ENCODE data around the gene ECI1. TPM values are rescaled to one million over a fixed set of nuclear protein-coding genes. Genes with fewer than 3 reads are reported as not detected.

Gene ECI1
- total RNA-seq, 1 experiment from 2014 or later, result 95.4 TPM

GRCh38 chr16:2273931-2274330, 22.5 kb upstream of the ECI1 start:
- TF ChIP-seq, protein P1, sequence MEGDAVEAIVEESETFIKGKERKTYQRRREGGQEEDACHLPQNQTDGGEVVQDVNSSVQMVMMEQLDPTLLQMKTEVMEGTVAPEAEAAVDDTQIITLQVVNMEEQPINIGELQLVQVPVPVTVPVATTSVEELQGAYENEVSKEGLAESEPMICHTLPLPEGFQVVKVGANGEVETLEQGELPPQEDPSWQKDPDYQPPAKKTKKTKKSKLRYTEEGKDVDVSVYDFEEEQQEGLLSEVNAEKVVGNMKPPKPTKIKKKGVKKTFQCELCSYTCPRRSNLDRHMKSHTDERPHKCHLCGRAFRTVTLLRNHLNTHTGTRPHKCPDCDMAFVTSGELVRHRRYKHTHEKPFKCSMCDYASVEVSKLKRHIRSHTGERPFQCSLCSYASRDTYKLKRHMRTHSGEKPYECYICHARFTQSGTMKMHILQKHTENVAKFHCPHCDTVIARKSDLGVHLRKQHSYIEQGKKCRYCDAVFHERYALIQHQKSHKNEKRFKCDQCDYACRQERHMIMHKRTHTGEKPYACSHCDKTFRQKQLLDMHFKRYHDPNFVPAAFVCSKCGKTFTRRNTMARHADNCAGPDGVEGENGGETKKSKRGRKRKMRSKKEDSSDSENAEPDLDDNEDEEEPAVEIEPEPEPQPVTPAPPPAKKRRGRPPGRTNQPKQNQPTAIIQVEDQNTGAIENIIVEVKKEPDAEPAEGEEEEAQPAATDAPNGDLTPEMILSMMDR (conservative IDR thresholded peaks at IDR 0.05), result no peak
- no peak overlapping the region for H3K4me2 ChIP-seq (ENCODE audit: insufficient read depth, insufficient read length, low read length)
- Mint-ChIP-seq H3K4me1 (peaks cover 12 to 22% of the 10 kb centered on the region in 2 experiments), H3K9me3 (no peaks in the 10 kb centered on the region), H3K27ac (no peak overlapping the region), H3K4me3 (no peak overlapping the region), H3K27me3 (ENCODE audit: low read depth) (peaks cover 6% of the 10 kb centered on the region; the same call in 1 of the 2 replicates), H3K36me3 (ENCODE audit: insufficient read depth in 1 of 3, low read depth in 3 of 3) (peaks cover 0 to 7% (median 3%) of the 10 kb centered on the region in 3 experiments; a peak in 3 of 7 replicates)
- no peak overlapping the region for H2BK20ac ChIP-seq (ENCODE audit: low read depth, low read length, poor library complexity, severe bottlenecking)
- no peak overlapping the region for H4K5ac ChIP-seq (ENCODE audit: insufficient read length, low read depth, low read length)
- no peak overlapping the region for H2BK15ac ChIP-seq (ENCODE audit: low read depth, low read length)
- H3K4ac ChIP-seq (ENCODE audit: low read depth, low read length), result no peak overlapping the region
- no peak overlapping the region for H3K23ac ChIP-seq (ENCODE audit: insufficient read length, low read depth, low read length)
- H2BK120ac ChIP-seq (ENCODE audit: low read depth, low read length, poor library complexity, severe bottlenecking), result no peak overlapping the region
- H4K8ac ChIP-seq (replicated peaks; ENCODE audit: insufficient read length, low read depth, low read length), result no peak overlapping the region
- no peak overlapping the region for H3K14ac ChIP-seq (ENCODE audit: insufficient read depth, low read length)
- no peaks in the 10 kb centered on the region for H3K23me2 ChIP-seq (ENCODE audit: insufficient read length, low read depth, low read length, poor library complexity, severe bottlenecking)
- no peak overlapping the region for H3K27ac ChIP-seq (ENCODE audit: insufficient read length, low read depth, low read length)
- H3K79me2 ChIP-seq (ENCODE audit: insufficient read depth, low read length), result no peaks in the 10 kb centered on the region
- H2AK5ac ChIP-seq (ENCODE audit: insufficient read length, low read length), result no peak overlapping the region
- H2BK12ac ChIP-seq (ENCODE audit: insufficient read length, low read depth, low read length), result no peak overlapping the region
- no CpG with 5 or more reads among the region's 10 CpGs for WGBS (ENCODE audit: extremely low coverage, insufficient read length, low lambda C conversion rate)
- no peak overlapping the region for H2BK5ac ChIP-seq (ENCODE audit: insufficient read length, low read length)
- H3K18ac ChIP-seq (ENCODE audit: insufficient read length, low read depth, low read length), result no peak overlapping the region
- no peak overlapping the region for H3K56ac ChIP-seq (ENCODE audit: insufficient read length, low read depth, low read length)
- no peaks in the 10 kb centered on the region for H3K27me3 ChIP-seq (ENCODE audit: insufficient read depth, low read length)
- no peaks in the 10 kb centered on the region for H4K20me1 ChIP-seq (ENCODE audit: control insufficient read depth, insufficient read depth, insufficient read length)
- no peaks in the 10 kb centered on the region for H3K9me3 ChIP-seq (ENCODE audit: control insufficient read depth, low read depth, low read length)
- no peak overlapping the region for H3K9ac ChIP-seq (ENCODE audit: extremely low read depth, insufficient read length, low read length)
- H3K4me1 ChIP-seq (ENCODE audit: insufficient read depth, low read length), result no peaks in the 10 kb centered on the region
- no peak overlapping the region for H3T11ph ChIP-seq (ENCODE audit: low read length)
- H2AFZ ChIP-seq (ENCODE audit: low read length), result no peak overlapping the region
- DNase-seq, result no peak
- no peak overlapping the region for H4K91ac ChIP-seq (ENCODE audit: insufficient read length, low read depth, low read length)
- no peaks in the 10 kb centered on the region for H3K79me1 ChIP-seq (ENCODE audit: insufficient read depth, low read depth, low read length, poor library complexity, severe bottlenecking)
